Measurements from ENCODE around the gene KRTAP12-3. TPM values are rescaled to one million over a fixed set of nuclear protein-coding genes. Genes with fewer than 3 reads are reported as not detected.

KRTAP12-3 gene
- total and polyA plus RNA-seq, 10 of the 15 experiments (the other 5 are each of a cell fraction or from before 2014, with no cell fraction given): not detected

DNA sequence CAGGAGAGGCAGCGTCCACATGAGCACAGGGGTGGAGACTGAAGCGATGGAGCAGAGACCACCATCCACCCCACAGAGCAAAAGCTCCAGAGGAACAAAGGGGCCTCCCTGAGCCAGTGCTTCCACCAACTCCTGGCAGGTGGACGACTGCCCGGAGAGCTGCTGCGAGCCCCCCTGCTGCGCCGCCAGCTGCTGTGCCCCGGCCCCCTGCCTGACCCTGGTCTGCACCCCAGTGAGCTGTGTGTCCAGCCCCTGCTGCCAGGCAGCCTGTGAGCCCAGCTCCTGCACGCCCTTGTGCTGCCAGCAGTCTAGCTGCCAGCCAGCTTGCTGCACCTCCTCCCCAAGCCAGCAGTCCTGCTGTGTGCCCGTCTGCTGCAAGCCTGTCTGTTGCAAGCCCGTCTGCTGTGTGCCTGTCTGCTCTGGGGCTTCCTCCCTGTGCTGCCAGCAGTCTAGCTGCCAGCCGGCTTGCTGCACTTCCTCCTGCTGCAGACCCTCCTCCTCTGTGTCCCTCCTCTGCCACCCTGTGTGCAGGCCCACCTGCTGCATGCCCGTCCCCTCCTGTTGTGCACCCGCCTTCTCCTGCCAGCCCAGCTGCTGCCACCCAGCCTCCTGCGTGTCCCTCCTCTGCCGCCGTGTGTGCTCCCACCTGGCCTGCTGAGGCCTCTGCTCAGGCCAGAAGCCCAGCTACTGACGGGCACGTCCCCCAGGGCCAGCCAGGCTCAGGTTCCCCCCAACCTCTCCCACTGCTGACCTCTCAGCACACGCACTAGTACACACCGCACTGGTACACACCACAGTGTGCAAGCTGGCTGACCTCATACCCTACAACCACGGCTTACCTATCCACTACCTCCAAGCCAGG, 44.6 kb downstream of the KRTAP12-3 start (continued):
- TF ChIP-seq SIX5 (IDR thresholded peaks at IDR 0.05; ENCODE audit: low read depth, low read length, severe bottlenecking): no peak
- no peak for TF ChIP-seq NBN (IDR thresholded peaks at IDR 0.05)
- TF ChIP-seq ZNF217 (IDR thresholded peaks at IDR 0.05): no peak
- TF ChIP-seq, protein P1, sequence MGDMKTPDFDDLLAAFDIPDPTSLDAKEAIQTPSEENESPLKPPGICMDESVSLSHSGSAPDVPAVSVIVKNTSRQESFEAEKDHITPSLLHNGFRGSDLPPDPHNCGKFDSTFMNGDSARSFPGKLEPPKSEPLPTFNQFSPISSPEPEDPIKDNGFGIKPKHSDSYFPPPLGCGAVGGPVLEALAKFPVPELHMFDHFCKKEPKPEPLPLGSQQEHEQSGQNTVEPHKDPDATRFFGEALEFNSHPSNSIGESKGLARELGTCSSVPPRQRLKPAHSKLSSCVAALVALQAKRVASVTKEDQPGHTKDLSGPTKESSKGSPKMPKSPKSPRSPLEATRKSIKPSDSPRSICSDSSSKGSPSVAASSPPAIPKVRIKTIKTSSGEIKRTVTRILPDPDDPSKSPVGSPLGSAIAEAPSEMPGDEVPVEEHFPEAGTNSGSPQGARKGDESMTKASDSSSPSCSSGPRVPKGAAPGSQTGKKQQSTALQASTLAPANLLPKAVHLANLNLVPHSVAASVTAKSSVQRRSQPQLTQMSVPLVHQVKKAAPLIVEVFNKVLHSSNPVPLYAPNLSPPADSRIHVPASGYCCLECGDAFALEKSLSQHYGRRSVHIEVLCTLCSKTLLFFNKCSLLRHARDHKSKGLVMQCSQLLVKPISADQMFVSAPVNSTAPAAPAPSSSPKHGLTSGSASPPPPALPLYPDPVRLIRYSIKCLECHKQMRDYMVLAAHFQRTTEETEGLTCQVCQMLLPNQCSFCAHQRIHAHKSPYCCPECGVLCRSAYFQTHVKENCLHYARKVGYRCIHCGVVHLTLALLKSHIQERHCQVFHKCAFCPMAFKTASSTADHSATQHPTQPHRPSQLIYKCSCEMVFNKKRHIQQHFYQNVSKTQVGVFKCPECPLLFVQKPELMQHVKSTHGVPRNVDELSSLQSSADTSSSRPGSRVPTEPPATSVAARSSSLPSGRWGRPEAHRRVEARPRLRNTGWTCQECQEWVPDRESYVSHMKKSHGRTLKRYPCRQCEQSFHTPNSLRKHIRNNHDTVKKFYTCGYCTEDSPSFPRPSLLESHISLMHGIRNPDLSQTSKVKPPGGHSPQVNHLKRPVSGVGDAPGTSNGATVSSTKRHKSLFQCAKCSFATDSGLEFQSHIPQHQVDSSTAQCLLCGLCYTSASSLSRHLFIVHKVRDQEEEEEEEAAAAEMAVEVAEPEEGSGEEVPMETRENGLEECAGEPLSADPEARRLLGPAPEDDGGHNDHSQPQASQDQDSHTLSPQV (IDR thresholded peaks at IDR 0.05): no peak
- TF ChIP-seq MYB (IDR thresholded peaks at IDR 0.05; ENCODE audit: borderline replicate concordance, low read depth, low read length): no peak
- TF ChIP-seq ZZZ3 (IDR thresholded peaks at IDR 0.05; ENCODE audit: control insufficient read depth, insufficient read length, low read depth): no peak

DNA sequence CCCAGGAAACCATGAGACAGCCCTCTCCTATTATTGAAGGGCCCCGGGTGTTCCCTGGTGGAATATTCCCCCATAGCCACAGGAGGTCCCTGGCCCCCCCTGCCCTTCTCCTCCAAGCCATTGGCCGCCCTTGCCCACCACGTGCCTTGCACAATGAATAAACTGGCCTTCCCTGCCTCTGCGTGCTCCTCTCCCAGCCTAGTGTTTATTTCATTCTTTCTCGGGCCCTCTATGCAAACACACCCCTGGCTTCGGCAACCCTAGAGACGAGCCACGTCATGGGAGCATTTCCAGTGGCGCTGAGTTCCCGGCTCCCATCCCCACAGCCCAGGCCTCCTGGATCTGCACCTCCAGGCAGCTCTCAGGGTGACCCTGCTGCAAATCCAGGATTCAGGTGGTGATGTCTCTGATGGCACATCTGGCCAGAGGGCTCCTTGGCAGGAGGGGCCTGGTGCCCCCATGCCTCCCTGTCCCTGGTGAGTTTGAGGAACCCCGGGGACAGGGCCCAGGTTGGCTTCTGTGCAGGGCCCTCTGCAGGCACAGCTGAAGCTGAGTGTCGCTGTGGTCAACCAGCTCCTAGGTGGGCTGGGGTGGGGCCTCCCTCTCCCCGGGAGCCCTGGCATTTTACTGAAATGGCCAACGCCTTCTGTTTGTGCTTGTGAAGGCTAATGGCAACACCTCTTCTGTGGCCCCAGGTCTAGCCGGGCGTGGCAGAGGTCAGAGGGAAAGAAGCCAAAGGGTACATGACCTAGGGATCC, 45.4 kb downstream of the KRTAP12-3 start:
- in situ Hi-C loops (cut with MboI): no loop called here
- intact Hi-C loops (cut with micrococcal nuclease; ENCODE audit: unreplicated experiment): no loop called here
- WGBS (ENCODE audit: insufficient coverage, insufficient replicate concordance, low lambda C conversion rate, missing lambda C conversion rate): 33% methylated on average over 16 of the region's 16 CpGs
- no TSS peak for BruUV-seq (replicated peaks)
- Histone ChIP-seq H3K27me3 (replicated peaks in 1 of 2; ENCODE audit: control insufficient read depth in 2 of 2, insufficient read depth in 2 of 2, low read length in 1 of 2) (peaks cover 2 to 3% of the 10 kb centered on the region in 2 experiments; a peak in 3 of 4 replicates), H2AFZ (ENCODE audit: control insufficient read depth, low read depth, low read length) (no peak overlapping the region), H3K4me3 (no peak overlapping the region), H3K9me3 (replicated peaks; ENCODE audit: control insufficient read depth, insufficient read depth, low read length) (peaks cover 6% of the 10 kb centered on the region; the same call in 1 of the 3 replicates), H3K9ac (ENCODE audit: control insufficient read depth, insufficient read depth, low read length) (no peak overlapping the region), H3K36me3 (ENCODE audit: control insufficient read depth in 2 of 2, insufficient read depth in 2 of 2, low read length in 1 of 2) (no peaks in the 10 kb centered on the region), H3K4me1 (ENCODE audit: control insufficient read depth, insufficient read depth, low read length) (no peaks in the 10 kb centered on the region), H3K4me2 (ENCODE audit: control insufficient read depth, insufficient read depth) (no peak overlapping the region), H3K27ac (ENCODE audit: control insufficient read depth, insufficient read depth) (no peak overlapping the region), H3K79me2 (ENCODE audit: control insufficient read depth, insufficient read depth, low read length) (no peaks in the 10 kb centered on the region), H4K20me1 (ENCODE audit: control insufficient read depth, insufficient read depth) (no peaks in the 10 kb centered on the region)
- ChIA-PET CTCF (no interaction called here), RAD21 (ENCODE audit: unreplicated experiment) (no interaction called here), SMC1A (ENCODE audit: uncharacterized antibody, unreplicated experiment) (no interaction called here), POLR2A (no interaction called here)
- ATAC-seq (no peak), DNase-seq (ENCODE audit: low read depth, low spot score) (no peak), FAIRE-seq (no peak)
- TF ChIP-seq EZH2 (IDR thresholded peaks at IDR 0.05; ENCODE audit: borderline replicate concordance, control insufficient read depth, low read depth, low read length) (no peak), JUNB (IDR thresholded peaks at IDR 0.05) (no peak), POLR2AphosphoS2 (IDR thresholded peaks at IDR 0.05; ENCODE audit: low read depth, low read length) (no peak), ZSCAN29 (IDR thresholded peaks at IDR 0.05) (no peak), RUNX3 (IDR thresholded peaks at IDR 0.05; ENCODE audit: low read length) (no peak), MXI1 (IDR thresholded peaks at IDR 0.05; ENCODE audit: low read depth, low read length) (no peak), STAT3 (IDR thresholded peaks at IDR 0.05; ENCODE audit: low read depth, low read length) (no peak), SIN3A (IDR thresholded peaks at IDR 0.05; ENCODE audit: low read depth, low read length) (no peak), RCOR1 (conservative IDR thresholded peaks at IDR 0.05; ENCODE audit: low read depth, low read length) (no peak), DPF2 (IDR thresholded peaks at IDR 0.05) (no peak), SPI1 (IDR thresholded peaks at IDR 0.05; ENCODE audit: borderline replicate concordance, insufficient read depth, low read depth, low read length) (no peak), IRF4 (IDR thresholded peaks at IDR 0.05; ENCODE audit: low read depth, low read length) (no peak)
- TF ChIP-seq, protein P2, sequence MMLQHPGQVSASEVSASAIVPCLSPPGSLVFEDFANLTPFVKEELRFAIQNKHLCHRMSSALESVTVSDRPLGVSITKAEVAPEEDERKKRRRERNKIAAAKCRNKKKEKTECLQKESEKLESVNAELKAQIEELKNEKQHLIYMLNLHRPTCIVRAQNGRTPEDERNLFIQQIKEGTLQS (IDR thresholded peaks at IDR 0.05; ENCODE audit: borderline replicate concordance, extremely low read depth, low read depth, low read length): no peak
